NCI-H446 treated with DMSO at 0.1 percent for 48 hours (cell line): ENCODE measurements around the gene TLL1.

Experiments used
- DNase-seq: peaks from one replicate; lab custom pipeline; 2025; lab: John Stamatoyannopoulos, UW

The TLL1 gene

DNA sequence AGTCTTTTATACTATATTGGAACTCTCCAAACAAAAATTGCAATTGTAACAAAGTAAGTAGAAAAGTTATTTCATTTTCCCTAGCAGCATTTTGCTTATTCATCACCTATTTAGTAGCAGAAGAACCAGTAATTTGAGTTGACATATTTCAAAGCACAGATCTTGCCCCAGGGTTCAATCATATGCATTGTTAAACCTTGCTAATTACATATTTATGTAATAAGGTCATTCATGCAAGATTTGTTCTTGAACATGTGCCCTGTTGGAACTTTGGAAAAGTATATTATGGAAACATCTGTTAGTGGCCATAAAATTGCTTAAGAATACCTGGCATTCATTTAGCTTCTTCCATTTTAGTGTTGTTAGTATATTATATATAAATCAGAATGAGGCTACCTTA is 191.7 kb downstream of the TLL1 start:
- DNase-seq, result peak; percentile 32

DNA sequence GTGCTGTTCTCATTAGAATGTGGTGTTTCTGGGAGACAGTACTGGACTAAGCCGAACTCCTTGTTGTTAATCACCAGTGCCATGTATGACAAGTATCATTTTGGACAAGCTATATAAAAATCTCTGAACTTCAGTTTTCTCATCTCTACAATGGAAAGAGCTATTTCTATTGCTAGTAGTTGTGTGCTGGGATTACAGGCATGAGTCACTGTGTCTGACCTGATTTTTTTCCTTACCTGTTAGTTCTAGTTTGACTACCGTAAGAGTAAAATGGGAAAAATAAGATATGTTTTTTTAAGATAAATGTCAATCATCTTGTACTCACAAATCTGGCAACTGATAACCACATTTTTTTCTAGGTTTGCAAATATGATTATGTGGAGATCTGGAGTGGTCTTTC is 192.3 kb downstream of the TLL1 start:
- DNase-seq, result no peak

DNA sequence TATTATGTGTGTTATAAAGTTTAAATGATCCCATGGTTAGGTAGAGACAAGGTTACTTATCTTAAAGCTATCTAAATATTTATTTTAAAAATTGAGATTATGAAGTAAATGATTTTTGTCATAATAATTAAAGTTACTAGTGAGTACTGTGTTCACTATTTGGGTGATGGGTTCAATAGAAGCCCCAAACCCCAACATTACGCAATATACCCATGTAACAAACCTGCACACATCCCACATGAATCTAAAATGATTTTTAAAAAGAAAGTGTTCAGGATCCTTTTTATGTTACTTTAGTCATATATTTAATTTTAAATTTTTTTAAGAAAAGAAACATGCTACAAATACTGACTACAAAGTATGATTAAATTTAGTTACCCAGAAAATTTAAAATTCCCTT is 193.9 kb downstream of the TLL1 start:
- no peak for DNase-seq

DNA sequence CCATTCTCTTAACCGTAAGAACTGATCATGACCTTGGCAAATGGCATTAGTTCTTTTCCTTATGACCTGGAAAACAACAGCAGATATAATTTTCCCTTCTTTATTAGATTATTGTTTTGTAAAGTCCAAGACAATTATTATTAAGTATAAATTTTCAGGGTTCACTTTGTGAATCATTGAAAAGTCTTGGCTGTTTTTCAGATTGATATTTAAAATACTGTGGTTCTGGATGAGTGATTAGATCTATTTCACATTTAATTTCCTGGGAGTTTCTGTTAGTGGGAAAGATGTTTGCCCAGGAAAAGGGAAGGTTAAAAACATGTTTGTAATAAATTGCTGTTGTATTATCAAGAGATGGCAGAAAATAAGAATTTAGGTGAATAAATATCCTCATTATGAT is 194.9 kb downstream of the TLL1 start:
- no peak for DNase-seq

DNA sequence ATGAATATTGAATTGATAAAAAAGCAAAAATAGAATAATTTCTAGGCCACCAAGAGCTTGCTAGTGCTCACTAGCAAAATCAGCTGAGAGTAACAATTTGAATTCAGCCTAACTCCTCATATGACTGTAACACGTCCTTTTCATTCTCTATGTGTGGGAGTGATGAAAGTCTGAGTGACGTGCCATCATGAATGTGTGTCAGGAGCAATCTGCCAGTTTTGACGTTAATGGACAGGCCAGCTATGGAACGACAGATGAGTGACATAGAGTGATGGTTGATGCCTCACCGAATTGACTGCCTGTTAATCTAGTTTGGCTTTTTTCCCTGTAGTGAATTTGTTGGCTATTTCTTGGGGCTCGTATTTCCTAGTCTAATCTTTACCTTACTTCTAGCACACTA is 200.7 kb downstream of the TLL1 start:
- no peak for DNase-seq

DNA sequence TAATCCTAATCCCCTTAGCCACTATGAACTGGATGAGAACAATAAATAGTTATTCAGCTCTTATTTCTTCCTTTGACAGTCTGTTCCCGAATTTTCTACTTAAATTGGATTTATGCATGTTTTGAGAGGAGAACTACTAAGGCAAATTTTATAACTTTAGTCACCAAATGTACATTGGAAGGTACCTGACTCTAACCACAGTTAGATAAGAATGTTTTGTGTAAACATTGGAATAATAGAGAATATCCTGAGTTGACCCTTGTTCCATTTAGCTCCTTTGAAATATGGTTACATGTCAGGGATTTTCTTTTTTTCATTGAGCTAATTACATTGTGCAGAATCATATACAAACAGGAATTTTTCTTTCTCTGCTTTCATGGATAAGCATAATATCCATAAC is 202.6 kb downstream of the TLL1 start:
- DNase-seq, result no peak

DNA sequence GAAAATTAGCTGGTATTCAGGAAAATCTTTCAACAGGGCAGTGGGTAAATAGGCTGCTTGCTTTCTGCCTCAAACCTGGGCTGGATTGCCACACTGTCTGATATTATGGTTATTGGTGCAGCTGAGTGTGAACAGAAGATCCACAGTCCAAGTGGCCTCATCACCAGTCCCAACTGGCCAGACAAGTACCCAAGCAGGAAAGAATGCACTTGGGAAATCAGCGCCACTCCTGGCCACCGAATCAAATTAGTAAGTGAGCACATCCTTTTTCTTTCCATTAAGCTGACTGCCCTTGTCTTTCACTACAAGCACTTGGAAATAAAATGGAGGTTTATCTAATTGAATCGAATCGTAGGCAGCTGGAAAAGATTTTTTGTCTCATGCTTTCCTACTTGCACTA is 204.7 kb downstream of the TLL1 start:
- DNase-seq, result no peak

DNA sequence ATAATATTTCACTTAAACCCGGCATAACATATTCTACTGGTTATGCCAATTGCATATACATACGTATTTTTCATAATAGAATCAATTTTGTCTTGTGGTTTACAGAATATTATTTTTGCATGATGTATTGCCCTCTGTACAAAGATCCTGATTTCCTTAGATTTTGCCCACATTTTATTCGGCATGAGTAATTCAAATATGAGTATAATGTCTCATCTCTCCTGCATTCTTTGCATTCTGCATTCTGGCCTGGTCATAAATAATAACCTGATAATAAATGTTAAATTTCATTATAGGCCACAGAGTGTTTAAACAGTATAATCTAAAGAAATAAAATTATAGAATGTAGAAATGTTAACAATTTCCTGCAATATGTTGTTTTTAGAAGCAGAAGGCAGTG is 205.3 kb downstream of the TLL1 start:
- DNase-seq, result no peak

DNA sequence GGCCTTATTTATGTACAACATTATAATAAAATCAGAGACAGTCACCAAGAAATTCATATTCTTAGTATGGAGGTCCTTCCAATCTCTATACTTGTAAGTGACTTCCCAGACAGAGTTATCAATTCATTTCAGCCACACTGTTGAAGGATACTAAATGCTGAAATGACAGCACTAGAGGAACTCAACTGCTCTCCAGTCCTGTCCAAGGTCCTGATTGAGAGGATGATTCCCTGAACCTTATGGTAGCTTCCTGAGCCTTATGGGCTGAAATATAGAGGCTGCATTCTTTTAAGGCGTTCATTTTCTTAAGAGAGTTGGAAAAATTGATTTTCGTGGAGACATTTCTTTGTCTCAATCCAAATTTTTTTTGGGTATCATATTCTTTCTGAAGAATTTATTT is 205.9 kb downstream of the TLL1 start:
- DNase-seq, result no peak

DNA sequence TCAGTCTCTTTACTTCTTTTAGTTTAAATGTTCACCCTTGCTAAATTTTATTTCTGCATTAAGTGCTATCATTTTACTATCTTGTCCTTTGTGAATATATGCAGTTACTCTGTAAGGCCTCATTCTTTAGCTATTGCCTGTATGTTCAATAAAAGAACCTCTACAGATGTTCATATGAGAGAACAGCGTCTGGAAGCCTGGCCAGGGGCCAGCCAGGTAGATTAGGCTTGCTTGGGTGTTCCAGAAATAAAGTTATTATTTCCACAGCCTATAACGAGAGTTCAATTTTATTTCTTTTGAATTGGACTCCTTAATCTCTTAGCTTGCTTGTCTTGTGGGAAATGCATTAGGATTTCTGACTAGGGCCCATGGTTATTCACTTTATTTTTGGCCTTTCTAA is 214.5 kb downstream of the TLL1 start:
- DNase-seq, result no peak

DNA sequence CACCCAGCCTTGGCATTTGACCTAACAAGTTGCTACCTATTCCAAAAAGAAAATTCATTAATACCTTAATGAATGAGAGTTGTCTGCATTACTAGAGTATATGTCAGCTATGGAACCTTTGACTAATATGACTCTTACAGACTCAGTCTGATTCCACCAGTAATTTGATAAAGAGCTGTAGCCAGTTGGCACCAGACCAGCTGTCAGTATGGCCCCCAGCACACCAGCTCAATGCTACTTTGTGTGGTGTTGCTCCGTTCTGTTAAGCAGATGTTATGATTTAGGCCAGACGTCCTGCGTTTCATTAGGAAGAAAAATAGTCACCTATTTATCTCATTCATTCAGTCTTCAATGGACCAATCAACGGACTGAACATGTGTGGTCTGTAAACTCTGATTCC is 215.5 kb downstream of the TLL1 start:
- DNase-seq, result no peak

DNA sequence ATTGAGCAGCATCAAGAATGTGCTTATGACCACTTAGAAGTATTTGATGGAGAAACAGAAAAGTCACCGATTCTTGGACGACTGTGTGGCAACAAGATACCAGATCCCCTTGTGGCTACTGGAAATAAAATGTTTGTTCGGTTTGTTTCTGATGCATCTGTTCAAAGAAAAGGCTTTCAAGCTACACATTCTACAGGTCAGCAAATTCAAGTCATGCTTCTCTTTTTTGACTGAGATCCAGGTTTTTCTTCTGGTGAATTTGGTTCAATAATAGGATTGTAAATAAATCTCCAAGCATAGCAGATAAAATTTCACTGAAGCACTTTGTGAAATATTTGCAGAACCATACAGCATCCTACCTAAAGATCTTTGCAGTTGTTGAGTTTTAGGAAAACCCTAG is 218.1 kb downstream of the TLL1 start:
- no peak for DNase-seq

DNA sequence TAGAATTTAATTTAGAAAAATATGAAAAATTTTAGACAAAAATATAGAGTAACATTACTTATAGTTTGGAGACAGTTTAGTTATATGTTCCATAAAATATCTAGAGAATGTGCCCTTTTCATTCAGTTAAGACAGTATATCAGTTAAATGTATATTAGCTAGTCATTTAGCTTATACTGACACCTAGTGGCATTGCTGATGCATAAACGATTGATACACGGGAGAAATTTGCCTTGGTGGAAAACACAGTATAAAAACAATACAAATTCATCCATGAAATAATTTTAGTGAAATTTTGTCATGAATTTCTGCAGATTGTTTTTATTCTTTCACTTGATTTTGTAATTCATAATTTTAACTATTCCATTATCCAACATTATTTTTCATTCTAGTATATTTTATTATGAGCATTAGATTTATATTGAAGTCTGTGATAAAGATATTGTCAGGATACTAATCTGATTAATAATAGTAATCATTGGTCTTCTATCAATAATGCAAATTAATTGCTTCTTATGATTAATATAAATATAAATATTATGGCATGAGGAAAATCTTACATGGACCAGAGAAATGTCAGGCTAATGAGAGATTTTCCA is 219.0 kb downstream of the TLL1 start:
- peak; percentile 16 for DNase-seq

DNA sequence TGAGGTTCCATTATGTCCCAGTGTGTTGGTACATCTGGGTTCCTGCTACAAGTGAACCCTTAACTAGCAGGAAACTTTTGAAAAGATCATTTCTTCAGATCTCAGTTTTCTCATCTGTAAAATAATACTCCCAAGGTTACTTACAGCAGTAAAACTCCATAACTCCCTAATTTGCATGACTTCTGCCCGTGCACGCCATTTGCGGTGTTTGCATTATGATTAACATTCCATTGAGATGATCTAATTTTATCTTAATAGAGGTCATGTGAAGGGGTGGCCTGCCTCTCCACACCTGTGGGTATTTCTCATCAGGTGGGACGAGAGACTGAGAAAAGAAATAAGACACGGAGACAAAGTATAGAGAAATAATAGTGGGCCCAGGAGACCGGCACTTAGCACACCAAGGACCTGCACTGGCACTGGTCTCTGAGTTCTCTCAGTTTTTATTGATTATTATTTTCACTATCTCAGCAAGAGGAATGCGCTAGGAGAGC is 219.8 kb downstream of the TLL1 start:
- no peak for DNase-seq

DNA sequence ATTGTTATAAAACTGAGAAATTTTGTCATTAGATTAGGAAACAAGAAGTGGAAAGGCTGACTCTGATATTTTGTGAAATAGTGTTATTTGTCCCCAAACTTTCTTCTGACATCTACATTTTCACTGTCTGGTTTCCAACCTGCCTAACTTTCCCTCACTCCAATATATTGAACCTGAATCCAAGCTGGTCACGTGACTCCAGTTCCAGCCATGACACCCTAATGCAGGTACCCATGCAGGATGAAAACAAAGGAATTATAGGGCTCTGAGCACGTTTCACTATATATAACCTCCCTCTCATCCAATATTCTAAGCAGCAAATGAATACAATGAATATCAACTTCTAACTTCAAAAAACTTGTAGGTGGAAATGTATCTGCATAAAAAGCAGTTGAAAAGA is 231.6 kb downstream of the TLL1 start:
- DNase-seq, result no peak

DNA sequence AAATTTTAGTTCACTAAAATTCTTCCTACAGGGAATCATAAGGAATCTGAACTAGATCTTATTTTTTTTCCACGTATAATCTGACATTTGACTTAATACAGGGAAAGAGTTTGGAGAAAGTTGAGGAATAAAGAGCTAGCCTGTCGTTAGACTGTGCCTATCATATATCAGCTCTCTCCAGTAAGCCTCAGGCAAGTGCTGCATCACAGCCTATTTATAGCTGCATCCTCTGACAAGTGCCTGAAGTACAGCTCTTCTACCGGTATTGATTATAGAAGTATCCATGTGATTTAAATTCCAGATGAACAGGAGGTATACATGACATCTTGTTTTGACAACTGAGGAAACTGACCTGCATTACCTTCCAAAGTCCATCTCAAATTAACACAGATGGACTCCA is 248.9 kb downstream of the TLL1 start:
- no peak for DNase-seq

DNA sequence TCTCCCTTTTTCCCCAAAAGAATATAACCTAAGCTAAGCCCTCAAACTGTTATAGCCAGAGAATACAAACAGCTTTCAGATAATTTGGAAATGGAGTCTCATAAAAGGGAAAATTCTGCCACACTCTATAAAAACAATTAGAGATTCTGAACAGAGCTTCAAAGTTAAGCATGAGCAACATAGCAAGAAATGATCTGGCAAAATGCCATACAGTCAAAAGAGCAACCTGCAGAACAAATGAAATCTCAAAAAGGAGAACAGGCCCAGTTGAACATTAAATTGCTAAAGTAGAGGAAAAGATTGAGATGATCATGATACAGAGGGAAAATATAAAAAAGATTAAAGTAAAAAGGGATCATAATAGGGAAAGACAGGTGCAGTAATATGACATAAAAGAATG is 250.5 kb downstream of the TLL1 start:
- no peak for DNase-seq

DNA sequence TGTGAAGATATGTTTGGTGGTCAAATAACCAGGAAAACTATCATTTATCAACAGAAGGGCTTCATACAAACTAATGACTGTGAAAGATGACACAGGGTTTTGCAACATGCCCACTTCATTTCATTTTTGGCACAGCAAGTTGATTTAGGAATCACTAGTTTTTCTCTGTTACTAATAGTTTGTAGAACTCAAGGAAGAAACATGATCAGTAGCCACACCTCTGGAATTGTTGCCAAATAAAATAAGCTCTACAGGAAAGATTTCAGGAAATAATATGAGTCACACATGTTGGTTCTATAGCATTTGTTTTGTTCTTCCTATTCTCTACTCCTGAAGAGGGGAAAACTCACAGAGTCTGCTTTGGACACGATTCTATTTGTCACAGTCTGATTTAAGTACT is 255.4 kb downstream of the TLL1 start:
- peak; percentile 52 for DNase-seq

DNA sequence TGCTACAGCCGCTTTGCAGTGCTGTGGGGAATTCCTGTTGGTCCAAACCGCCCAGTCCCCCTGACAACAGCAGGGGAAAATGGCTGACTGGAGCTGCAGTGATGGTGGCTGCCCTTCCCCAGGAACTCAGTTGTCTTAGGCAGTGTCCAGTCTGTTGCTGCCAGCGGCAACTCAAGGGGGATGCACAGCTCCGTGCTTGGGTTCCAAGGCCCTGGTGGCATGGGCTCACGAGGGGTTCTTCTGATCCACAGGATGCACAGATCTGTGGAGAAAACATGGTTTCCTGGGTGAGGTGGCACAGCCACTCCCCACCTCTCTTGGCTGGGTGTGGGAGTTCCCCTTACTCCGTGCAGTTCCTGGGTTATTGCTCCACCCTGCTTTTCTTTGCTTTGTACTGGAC is 261.2 kb downstream of the TLL1 start:
- DNase-seq, result no peak

DNA sequence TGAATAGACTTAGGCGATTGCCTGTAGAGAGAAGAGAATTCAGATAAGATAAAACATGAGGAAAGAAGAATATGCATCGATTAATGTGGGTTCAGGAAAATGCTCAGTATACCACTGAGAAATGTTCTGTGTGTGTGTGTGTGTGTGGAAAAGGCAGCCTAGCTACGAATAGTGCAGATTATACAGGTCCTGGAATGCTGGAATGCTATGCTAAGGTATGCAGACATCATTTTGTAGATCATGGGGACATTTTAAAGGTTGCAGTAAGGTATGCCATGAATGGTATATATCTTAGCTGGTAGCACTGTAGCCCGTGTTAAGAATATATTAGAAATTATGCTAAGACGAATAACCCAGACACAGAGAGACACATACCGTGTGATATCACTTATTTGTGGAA is 267.9 kb downstream of the TLL1 start:
- DNase-seq, result no peak

DNA sequence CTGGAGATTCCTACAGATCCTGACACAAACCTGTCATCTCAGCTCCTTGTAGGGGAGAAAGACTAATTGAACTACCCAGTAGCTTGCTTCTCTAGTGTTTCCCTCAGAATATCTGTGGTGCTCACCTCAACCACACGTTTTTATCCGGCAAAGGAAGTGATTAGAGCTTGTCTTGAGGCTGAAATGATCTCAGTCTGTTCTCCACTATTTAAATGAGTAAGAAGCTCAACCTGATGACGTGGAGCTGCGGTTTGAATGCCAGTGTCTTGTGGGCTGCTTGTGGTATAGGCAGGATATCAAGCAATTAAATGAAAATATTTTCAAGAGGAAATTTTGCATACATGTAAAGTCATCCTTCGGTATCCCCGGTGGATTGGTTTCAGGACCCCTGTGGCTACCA is 270.2 kb downstream of the TLL1 start:
- DNase-seq, result no peak

DNA sequence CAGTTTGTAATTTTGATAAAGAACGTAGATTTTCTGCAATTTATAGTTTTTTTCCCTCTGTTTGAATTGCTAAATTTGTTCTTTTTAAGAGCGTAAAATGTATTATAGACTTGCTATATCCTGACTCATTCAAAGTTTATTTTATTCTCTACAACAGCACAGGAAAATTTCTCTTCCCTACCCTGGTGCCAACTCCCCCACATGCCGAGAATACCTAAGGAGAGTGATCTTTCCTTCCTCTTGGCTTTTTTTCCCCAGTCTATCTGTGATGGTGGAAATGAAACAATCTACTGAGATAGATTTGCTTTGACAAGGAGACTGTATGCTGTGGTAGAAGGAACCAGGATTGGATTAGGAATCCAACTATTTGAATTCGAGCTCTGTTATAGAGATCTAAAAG is 271.6 kb downstream of the TLL1 start:
- DNase-seq, result no peak

DNA sequence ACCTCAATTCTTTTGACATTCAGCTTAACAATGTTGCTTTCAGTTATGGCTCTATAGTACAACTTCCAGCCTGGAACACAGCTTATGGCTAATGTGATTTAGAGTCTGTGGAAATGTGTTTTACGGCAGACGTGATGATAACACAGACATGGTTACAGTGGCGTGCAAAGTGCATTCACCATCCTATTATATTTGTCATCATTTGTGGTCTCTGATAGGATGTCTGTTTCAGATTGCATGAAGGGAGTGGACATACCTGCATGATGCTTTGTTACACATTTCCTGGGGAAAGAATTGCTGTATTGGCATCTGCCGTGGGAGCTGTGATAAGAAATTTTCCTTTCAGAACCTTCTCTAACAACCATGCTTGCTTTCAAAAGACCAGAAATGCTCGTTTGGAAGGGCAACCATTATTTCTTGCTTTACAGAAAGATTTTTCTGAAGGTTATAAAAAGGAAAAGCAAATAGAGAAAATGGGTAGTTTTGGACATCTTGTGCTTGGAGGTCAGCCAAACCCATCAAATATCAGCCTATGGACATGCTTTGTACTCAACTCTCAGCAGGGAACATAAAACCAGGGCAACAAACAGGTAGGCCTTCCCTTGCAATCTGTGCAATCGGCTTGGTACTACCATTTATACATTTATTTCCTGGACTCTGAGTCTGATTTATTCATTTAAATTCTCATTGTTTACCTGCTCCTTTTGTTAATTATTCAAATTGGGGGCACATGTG is 273.9 kb downstream of the TLL1 start:
- DNase-seq, result no peak
